Mesodermal cell (in vitro differentiated cells): ENCODE measurements around the gene PNPLA2.

Experiments
- H3K27ac ChIP-seq: 2 replicates; pipeline ENCODE4 v1.7.0; 2013; ENCODE audit warnings: mild to moderate bottlenecking, low read depth, low read length, moderate library complexity; ENCODE audit not compliant: severe bottlenecking
- H3K36me3 ChIP-seq: 2 replicates; pipeline ENCODE4 v1.7.1; 2013; ENCODE audit warnings: mild to moderate bottlenecking, low read length, moderate library complexity; ENCODE audit not compliant: control insufficient read depth, insufficient read depth
- H3K4me1 ChIP-seq: one replicate; pipeline ENCODE4 v1.7.1; 2013; ENCODE audit warnings: mild to moderate bottlenecking, low read length; ENCODE audit not compliant: insufficient read depth, control insufficient read depth, poor library complexity, severe bottlenecking
- H3K4me3 ChIP-seq: 2 replicates; pipeline ENCODE4 v1.7.0; 2013; ENCODE audit warnings: low read length, control low read depth, mild to moderate bottlenecking; ENCODE audit not compliant: insufficient read depth, poor library complexity, severe bottlenecking; ENCODE audit errors: extremely low read depth
- H3K9me3 ChIP-seq: 2 replicates; pipeline ENCODE4 v1.7.1; 2013; ENCODE audit warnings: mild to moderate bottlenecking, low read length, moderate library complexity; ENCODE audit not compliant: control insufficient read depth
- WGBS, 2 experiments: methylation state at CpG; one replicate each; pipeline ENCODE4 v1.1.5; 2013; ENCODE audit warnings: missing lambda C conversion rate in 2 of 2; ENCODE audit not compliant: insufficient coverage in 2 of 2; 5-methylcytosine and 5-hydroxymethylcytosine counted together

The PNPLA2 gene

DNA sequence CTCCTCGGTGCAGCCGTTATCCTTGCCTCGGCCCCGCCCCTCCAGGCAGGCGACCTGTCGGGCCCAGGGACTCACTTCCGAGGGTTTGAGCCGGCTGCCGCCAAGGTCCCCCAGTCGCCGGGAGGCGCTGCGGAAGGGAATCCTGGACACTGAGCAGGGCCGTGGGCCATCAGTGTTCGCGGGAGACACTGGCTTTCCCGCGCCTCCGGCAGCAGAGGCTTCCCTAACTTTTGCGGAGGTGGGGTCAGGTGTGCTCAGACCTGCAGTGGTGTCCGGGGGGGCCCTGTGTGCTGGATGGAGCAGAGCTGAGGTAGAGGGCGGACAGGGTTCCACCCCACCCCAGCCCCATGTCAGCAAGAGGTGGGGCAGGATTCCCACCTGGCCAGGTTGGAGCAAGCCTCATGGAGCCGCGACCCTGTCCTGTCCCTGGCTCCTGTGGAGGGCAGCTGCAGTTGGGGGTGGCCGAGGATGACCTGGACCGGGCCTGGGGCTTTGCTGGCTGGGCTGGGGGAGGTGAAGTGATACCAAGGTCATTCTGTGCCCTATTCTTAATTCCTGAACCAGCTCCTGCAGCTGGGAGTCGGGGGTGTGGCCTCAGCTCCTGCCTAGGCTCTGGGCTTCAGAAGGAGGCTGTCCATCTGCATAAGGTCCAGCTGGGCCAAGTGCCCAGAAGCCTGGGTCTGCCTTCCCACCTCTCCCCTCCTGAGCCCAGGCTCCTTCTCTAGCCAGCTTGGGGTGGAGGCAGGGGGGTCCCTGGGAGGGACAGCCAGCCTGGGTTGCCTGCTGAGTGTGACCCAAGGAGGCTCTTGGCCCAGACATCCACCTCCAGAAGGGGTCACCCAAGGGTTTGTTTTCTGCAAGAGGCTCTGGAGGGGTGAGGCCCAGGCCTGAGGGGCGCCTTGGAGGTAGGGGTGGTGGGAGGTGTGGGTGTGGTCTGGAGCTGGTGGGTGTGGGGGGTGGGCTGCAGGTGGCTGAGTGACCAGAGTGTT is 32.4 kb downstream of the PNPLA2 start:
- H3K9me3 ChIP-seq: no peaks in the 10 kb centered on the region
- 19 to 23% methylated on average over 23 to 24 of the region's 28 CpGs for WGBS, 2 experiments
- H3K4me3 ChIP-seq: peak overlapping the region; percentile 34
- H3K4me1 ChIP-seq: peaks cover 26% of the 10 kb centered on the region
- peaks cover 2% of the 10 kb centered on the region for H3K36me3 ChIP-seq
- H3K27ac ChIP-seq: no peak overlapping the region

- Histone ChIP-seq H3K36me3 (peaks cover 2% of the 10 kb centered on the region), H3K4me3 (no peak overlapping the region), H3K9me3 (no peaks in the 10 kb centered on the region), H3K4me1 (peaks cover 20% of the 10 kb centered on the region), H3K27ac (no peak overlapping the region)
- WGBS, 2 experiments: 84 to 89% methylated on average over 5 to 11 of the region's 15 CpGs
Observed at GRCh38 chr11:852762-853161, 34.0 kb downstream of the PNPLA2 start.

GRCh38 chr11:853682-854448 is 35.2 kb downstream of the PNPLA2 start:
- H3K9me3 ChIP-seq: no peaks in the 10 kb centered on the region

DNA sequence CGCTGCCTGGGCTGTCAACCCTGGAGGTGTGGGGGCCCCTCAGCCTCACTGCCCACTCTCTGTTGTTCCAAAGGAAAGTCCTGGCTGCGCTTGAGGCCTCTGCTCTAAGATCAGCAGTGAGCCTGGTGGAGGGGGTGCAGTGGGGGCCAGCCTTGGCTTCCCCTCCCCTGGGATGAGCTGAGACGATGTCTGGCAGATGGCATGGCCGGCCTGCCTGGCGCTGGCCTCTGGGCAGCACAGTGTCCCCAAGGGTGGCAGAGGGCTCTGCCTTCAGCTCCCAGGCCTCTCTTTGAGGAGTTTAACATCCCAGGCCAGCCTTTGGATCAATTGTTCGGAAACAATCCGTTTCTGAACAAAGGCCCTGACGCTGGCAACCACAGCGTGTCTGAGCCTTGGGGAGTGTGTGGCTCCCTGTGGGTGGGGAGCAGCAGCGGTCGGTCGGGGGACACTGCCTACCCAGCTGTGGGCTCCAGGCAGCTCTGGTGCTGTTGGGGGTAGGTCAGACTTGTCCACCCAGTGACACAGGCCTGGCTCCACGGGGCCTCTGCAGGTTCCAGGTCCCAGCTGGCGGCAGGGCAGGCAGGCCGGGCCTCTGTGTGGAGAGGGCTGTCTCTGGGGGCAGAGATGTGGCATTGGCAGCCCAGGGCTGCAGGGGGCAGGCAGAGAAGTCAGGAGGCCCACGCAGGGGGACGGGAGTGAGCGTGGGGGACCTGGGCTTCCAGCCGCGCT is 36.1 kb downstream of the PNPLA2 start:
- WGBS, 2 experiments: 71 to 83% methylated on average over 13 to 20 of the region's 20 CpGs
- Histone ChIP-seq H3K36me3 (peaks cover 2% of the 10 kb centered on the region), H3K27ac (no peak overlapping the region)

More at GRCh38 chr11:853682-854448, 35.2 kb downstream of the PNPLA2 start:
- H3K27ac ChIP-seq: no peak overlapping the region
- H3K4me3 ChIP-seq: no peak overlapping the region
- peaks cover 15% of the 10 kb centered on the region for H3K4me1 ChIP-seq
- H3K36me3 ChIP-seq: peaks cover 2% of the 10 kb centered on the region
- WGBS, 2 experiments: 91 to 95% methylated on average over 18 to 22 of the region's 27 CpGs

GRCh38 chr11:855330-855674 is 36.6 kb downstream of the PNPLA2 start:
- Histone ChIP-seq H3K27ac (no peak overlapping the region), H3K36me3 (peaks cover 2% of the 10 kb centered on the region), H3K9me3 (no peaks in the 10 kb centered on the region), H3K4me1 (peaks cover 11% of the 10 kb centered on the region), H3K4me3 (no peak overlapping the region)
- 91 to 93% methylated on average over 5 to 7 of the region's 7 CpGs for WGBS, 2 experiments

More for the DNA sequence above, 36.1 kb downstream of the PNPLA2 start:
- Histone ChIP-seq H3K4me1 (peaks cover 11% of the 10 kb centered on the region), H3K4me3 (no peak overlapping the region), H3K9me3 (no peaks in the 10 kb centered on the region)

DNA sequence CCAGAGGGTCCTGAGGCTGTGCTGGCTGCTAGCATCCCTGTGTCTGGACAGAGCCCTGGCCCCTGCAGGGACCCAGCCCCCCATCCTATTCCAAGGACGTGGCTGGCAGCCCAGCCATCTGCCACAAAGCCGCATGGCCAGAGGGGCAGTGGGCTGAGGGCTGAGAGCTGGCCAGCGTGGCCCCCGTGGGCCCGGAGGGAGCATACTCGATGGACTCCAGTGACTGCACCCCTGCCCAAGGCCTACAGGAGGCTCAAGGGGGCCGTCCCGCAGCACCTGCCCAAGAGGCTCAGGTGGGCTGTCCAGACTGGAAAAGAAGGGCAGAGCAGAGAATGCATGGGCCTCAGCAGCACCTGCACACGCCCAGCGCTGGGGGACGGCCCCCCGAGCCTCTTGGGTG is 37.1 kb downstream of the PNPLA2 start:
- Histone ChIP-seq H3K27ac (no peak overlapping the region), H3K36me3 (peaks cover 2% of the 10 kb centered on the region), H3K4me3 (no peak overlapping the region), H3K4me1 (peaks cover 6% of the 10 kb centered on the region), H3K9me3 (no peaks in the 10 kb centered on the region)
- 91 to 93% methylated on average over 11 to 12 of the region's 12 CpGs for WGBS, 2 experiments

DNA sequence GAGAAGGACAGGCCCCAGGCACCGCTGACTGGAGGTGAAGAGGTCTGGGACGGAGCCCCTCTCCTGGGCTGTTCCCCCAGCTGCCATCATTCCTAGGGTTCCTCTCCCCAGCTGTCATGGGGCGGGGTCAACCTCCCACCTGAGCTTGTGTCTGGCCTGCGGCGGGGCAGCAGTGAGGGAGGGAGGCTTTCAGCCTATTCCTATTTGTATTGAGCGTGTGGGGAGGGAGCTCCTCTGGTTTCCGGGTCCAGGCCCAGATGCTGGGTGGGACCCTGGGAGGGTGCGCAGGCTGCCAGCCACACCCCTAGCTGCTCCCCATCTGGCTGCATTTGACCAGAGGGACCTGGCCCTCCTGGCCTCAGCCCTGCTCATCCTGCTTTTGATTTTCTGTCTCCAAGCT is 37.7 kb downstream of the PNPLA2 start:
- Histone ChIP-seq H3K36me3 (peaks cover 2% of the 10 kb centered on the region), H3K9me3 (no peaks in the 10 kb centered on the region), H3K4me3 (no peak overlapping the region), H3K4me1 (peaks cover 4% of the 10 kb centered on the region), H3K27ac (no peak overlapping the region)
- WGBS, 2 experiments: 67 to 94% methylated on average over 1 to 3 of the region's 8 CpGs

GRCh38 chr11:858053-858761 is 39.5 kb downstream of the PNPLA2 start:
- H3K9me3 ChIP-seq: no peaks in the 10 kb centered on the region
- peaks cover 2% of the 10 kb centered on the region for H3K36me3 ChIP-seq
- 87 to 93% methylated on average over 20 to 23 of the region's 27 CpGs for WGBS, 2 experiments
- H3K4me1 ChIP-seq: peaks cover 12% of the 10 kb centered on the region
- H3K27ac ChIP-seq: no peak overlapping the region
- H3K4me3 ChIP-seq: no peak overlapping the region

GRCh38 chr11:858762-859339 is 40.1 kb downstream of the PNPLA2 start:
- H3K27ac ChIP-seq: no peak overlapping the region
- H3K4me3 ChIP-seq: no peak overlapping the region
- peaks cover 16% of the 10 kb centered on the region for H3K4me1 ChIP-seq
- WGBS, 2 experiments: 93 to 95% methylated on average over 13 to 22 of the region's 37 CpGs
- H3K36me3 ChIP-seq: peaks cover 2% of the 10 kb centered on the region
- H3K9me3 ChIP-seq: no peaks in the 10 kb centered on the region
